Small intestine (tissue), 7 donors: ENCODE measurements around the gene FAM8A1. TPM values are rescaled to one million over a fixed set of nuclear protein-coding genes. Genes with fewer than 3 reads are reported as not detected.

Source experiments
- DNase-seq, 2 donors: peaks; one replicate each; pipeline versions ENCODE4 v3.0.0 to v3.0.0-alpha.2; 2013
- FAIRE-seq: peaks from 2 replicates; lab custom pipeline; 2012; peaks lifted over from hg19 to GRCh38; lab: Jason Lieb, UNC
- H3K27ac ChIP-seq, 3 donors: one replicate each; pipeline ENCODE4 v1.5.1; 2013; ENCODE audit warnings: low read length in 2 of 3, mild to moderate bottlenecking in 2 of 3, control low read depth in 1 of 3, inconsistent platforms in 1 of 3, low read depth in 1 of 3, moderate library complexity in 1 of 3
- H3K27me3 ChIP-seq, 3 donors: one replicate each; pipeline ENCODE4 v1.6.1; 2013; ENCODE audit warnings: low read length in 3 of 3, inconsistent platforms in 1 of 3; ENCODE audit not compliant: control insufficient read depth in 3 of 3, insufficient read depth in 3 of 3
- H3K36me3 ChIP-seq, 3 donors: one replicate each; pipeline ENCODE4 v1.6.1; 2013; ENCODE audit warnings: low read length in 3 of 3, inconsistent platforms in 1 of 3, low read depth in 1 of 3, mild to moderate bottlenecking in 1 of 3, moderate library complexity in 1 of 3; ENCODE audit not compliant: control insufficient read depth in 3 of 3, insufficient read depth in 2 of 3
- H3K4me1 ChIP-seq, 3 donors: one replicate each; pipeline ENCODE4 v1.6.1; 2013; ENCODE audit warnings: low read length in 2 of 3, inconsistent platforms in 1 of 3, low read depth in 1 of 3, mild to moderate bottlenecking in 1 of 3, moderate library complexity in 1 of 3; ENCODE audit not compliant: control insufficient read depth in 3 of 3, insufficient read depth in 2 of 3
- H3K4me3 ChIP-seq, 3 donors: one replicate each; pipeline ENCODE4 v1.5.1; 2013; ENCODE audit warnings: low read length in 3 of 3, control low read depth in 1 of 3, inconsistent platforms in 1 of 3, low read depth in 1 of 3, mild to moderate bottlenecking in 1 of 3, moderate library complexity in 1 of 3
- H3K9me3 ChIP-seq, 2 donors: one replicate each; pipeline ENCODE4 v1.6.1; 2013; ENCODE audit warnings: low read depth in 1 of 2, low read length in 1 of 2; ENCODE audit not compliant: control insufficient read depth in 2 of 2, insufficient read depth in 1 of 2
- WGBS, 3 donors: extraction: QIAGEN DNeasy Blood & Tissue Kit; methylation state at CpG; one replicate each; pipeline ENCODE4 v1.1.7; 2013; 5-methylcytosine and 5-hydroxymethylcytosine counted together
- polyA plus RNA-seq, 4 donors: library from polyadenylated mRNA; stranded (reverse) in 3 of 4; unstranded in 1 of 4; fragments of 200-250 nt in 3 of 4; fragments of 120-200 nt in 1 of 4; gene quantifications; one replicate each; pipeline versions ENCODE4 v1.2.1 to v1.2.3, GENCODE V29; 2013
- donor health status: healthy with polysubstance abuse.
- donor health status: control.
- donor health status: control.
- donor health status: Bipolar disorder and iron deficiency.
- donor health status: healthy.

FAM8A1 gene
- polyA plus RNA-seq, 4 donors, result 5.1 to 33.1 (median 9.1) TPM

GRCh38 chr6:17610835-17611234, 10.7 kb downstream of the FAM8A1 start:
- Histone ChIP-seq H3K27me3 (no peaks in the 10 kb centered on the region), H3K36me3 (peaks cover 2 to 9% (median 6%) of the 10 kb centered on the region in 3 donors), H3K27ac (peak overlapping the region in 1 of 3 donors; percentile 39), H3K4me3 (no peak overlapping the region), H3K9me3 (no peaks in the 10 kb centered on the region), H3K4me1 (peaks cover 0 to 11% (median 1%) of the 10 kb centered on the region in 3 donors)
- FAIRE-seq (no peak), DNase-seq (peak; percentile 88 to 94)
- WGBS, 3 donors, result 18 to 60% (median 30%) methylated on average over 3 of the region's 3 CpGs

GRCh38 chr6:17612048-17612447, 11.9 kb downstream of the FAM8A1 start:
- DNase-seq (no peak), FAIRE-seq (no peak)
- no peak overlapping the region for H3K4me3 ChIP-seq
- H3K36me3 ChIP-seq, result peaks cover 2 to 10% (median 4%) of the 10 kb centered on the region in 3 donors
- H3K4me1 ChIP-seq, result peaks cover 0 to 11% (median 3%) of the 10 kb centered on the region in 3 donors
- H3K27ac ChIP-seq, result peak overlapping the region in 1 of 3 donors; percentile 30
- no peaks in the 10 kb centered on the region for H3K27me3 ChIP-seq
- 68 to 82% (median 77%) methylated on average over 4 of the region's 4 CpGs for WGBS, 3 donors
- H3K9me3 ChIP-seq, result no peaks in the 10 kb centered on the region

- peaks cover 4 to 16% (median 5%) of the 10 kb centered on the region in 3 donors for H3K36me3 ChIP-seq
- FAIRE-seq (no peak), DNase-seq (peak; percentile 31 to 56)
- H3K4me1 ChIP-seq, result peaks cover 0 to 6% (median 3%) of the 10 kb centered on the region in 3 donors
- 13 to 56% (median 38%) methylated on average over 4 of the region's 4 CpGs for WGBS, 3 donors
- peak overlapping the region in 1 of 3 donors; percentile 41 for H3K27ac ChIP-seq
- no peak overlapping the region for H3K4me3 ChIP-seq
- no peaks in the 10 kb centered on the region for H3K27me3 ChIP-seq
- H3K9me3 ChIP-seq, result no peaks in the 10 kb centered on the region
These were observed 15.7 kb downstream of the FAM8A1 start for GRCh38 chr6:17615794-17616193.

GRCh38 chr6:17621003-17621402, 20.9 kb downstream of the FAM8A1 start:
- no peak overlapping the region for H3K27ac ChIP-seq
- H3K4me1 ChIP-seq, result peaks cover 0 to 2% (median 0%) of the 10 kb centered on the region in 3 donors
- H3K27me3 ChIP-seq, result no peaks in the 10 kb centered on the region
- DNase-seq, result no peak
- 69 to 73% (median 69%) methylated on average over 2 of the region's 2 CpGs for WGBS, 3 donors
- FAIRE-seq, result no peak
- peaks cover 2 to 33% (median 3%) of the 10 kb centered on the region in 3 donors for H3K36me3 ChIP-seq
- H3K4me3 ChIP-seq, result no peak overlapping the region
- no peaks in the 10 kb centered on the region for H3K9me3 ChIP-seq

GRCh38 chr6:17622144-17622543, 22.0 kb downstream of the FAM8A1 start:
- Histone ChIP-seq H3K4me1 (no peaks in the 10 kb centered on the region), H3K9me3 (no peaks in the 10 kb centered on the region), H3K27ac (no peak overlapping the region), H3K27me3 (no peaks in the 10 kb centered on the region), H3K36me3 (peaks cover 2 to 28% (median 2%) of the 10 kb centered on the region in 3 donors), H3K4me3 (no peak overlapping the region)
- DNase-seq (no peak), FAIRE-seq (no peak)
- 92 to 93% (median 93%) methylated on average over 5 of the region's 5 CpGs for WGBS, 3 donors

- H3K27ac ChIP-seq, result no peak overlapping the region
- FAIRE-seq (no peak), DNase-seq (no peak)
- no peaks in the 10 kb centered on the region for H3K9me3 ChIP-seq
- no peaks in the 10 kb centered on the region for H3K4me1 ChIP-seq
- no peaks in the 10 kb centered on the region for H3K27me3 ChIP-seq
- peaks cover 0 to 30% (median 4%) of the 10 kb centered on the region in 3 donors for H3K36me3 ChIP-seq
- no peak overlapping the region for H3K4me3 ChIP-seq
- WGBS, 3 donors, result 83 to 88% (median 87%) methylated on average over 1 of the region's 1 CpG
These were observed 24.3 kb downstream of the FAM8A1 start for GRCh38 chr6:17624396-17624795.

GRCh38 chr6:17628873-17629272, 28.8 kb downstream of the FAM8A1 start:
- Histone ChIP-seq H3K9me3 (no peaks in the 10 kb centered on the region), H3K27me3 (no peaks in the 10 kb centered on the region), H3K27ac (no peak overlapping the region), H3K36me3 (peaks cover 0 to 25% (median 8%) of the 10 kb centered on the region in 3 donors), H3K4me3 (no peak overlapping the region), H3K4me1 (peaks cover 0 to 5% (median 0%) of the 10 kb centered on the region in 3 donors)
- FAIRE-seq (no peak), DNase-seq (no peak)
- 72 to 95% (median 86%) methylated on average over 1 of the region's 1 CpG for WGBS, 3 donors

- Histone ChIP-seq H3K27ac (no peak overlapping the region), H3K27me3 (no peaks in the 10 kb centered on the region), H3K4me3 (no peak overlapping the region), H3K4me1 (peaks cover 0 to 5% (median 0%) of the 10 kb centered on the region in 3 donors), H3K36me3 (peaks cover 0 to 23% (median 8%) of the 10 kb centered on the region in 3 donors), H3K9me3 (no peaks in the 10 kb centered on the region)
- DNase-seq, result no peak
- no peak for FAIRE-seq
- 69 to 78% (median 70%) methylated on average over 8 of the region's 8 CpGs for WGBS, 3 donors
These were observed 29.9 kb downstream of the FAM8A1 start for GRCh38 chr6:17629824-17630510.
